GM12875 (cell line): ENCODE data around the gene ADGRG4.

Experiments
- H3K4me3 ChIP-seq: one replicate; pipeline ENCODE4 v1.5.1; 2011; ENCODE audit warnings: low read depth, low read length, control low read depth
- CTCF ChIP-seq: IDR thresholded peaks from 2 replicates; pipeline ENCODE4 v1.5.1; 2011; ENCODE audit warnings: low read depth, mild to moderate bottlenecking, control low read depth, inconsistent platforms, low read length, moderate library complexity, borderline replicate concordance; ENCODE audit not compliant: insufficient read depth

Gene ADGRG4

DNA sequence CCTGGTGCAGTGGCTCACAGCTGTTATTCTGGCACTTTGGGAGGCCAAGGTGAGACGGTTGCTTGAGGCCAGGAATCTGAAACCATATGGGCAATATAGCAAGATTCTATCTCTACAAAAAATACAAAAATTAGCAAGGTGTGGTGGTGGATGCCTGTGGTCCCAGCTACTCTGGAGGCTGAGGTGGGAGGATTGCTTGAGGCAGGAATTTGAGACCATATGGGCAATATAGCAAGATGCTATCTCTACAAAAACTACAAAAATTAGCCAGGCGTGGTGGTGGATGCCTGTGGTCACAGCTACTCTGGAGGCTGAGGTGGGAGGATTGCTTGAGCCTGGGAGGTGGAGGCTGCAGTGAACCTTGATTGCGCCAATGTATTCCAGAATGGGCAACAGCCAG is 2.3 kb downstream of the ADGRG4 start:
- H3K4me3 ChIP-seq = no peak overlapping the region
- TF ChIP-seq CTCF = no peak

- H3K4me3 ChIP-seq = no peak overlapping the region
- TF ChIP-seq CTCF = no peak
Measured at GRCh38 chrX:136304493-136304892, 3.7 kb downstream of the ADGRG4 start.

DNA sequence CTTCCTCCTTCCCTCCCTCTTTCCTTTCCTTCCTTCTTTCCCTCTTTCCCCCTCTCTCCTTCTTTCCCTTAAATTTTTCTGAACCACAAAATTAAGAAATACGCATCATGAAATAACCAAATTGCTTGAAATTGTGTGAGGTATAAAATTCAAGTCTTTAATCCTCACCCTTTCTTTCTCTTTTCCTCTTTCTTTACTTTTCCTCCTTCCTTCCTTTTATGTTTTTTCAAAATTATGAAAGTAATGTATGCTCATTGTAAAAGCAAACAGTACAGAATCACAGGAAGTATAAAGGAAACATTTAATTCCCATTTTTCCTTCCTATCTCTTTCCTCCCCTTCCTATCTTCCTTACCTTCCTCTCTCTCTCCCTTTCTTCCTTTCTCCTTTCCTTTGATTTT is 5.4 kb downstream of the ADGRG4 start:
- H3K4me3 ChIP-seq = no peak overlapping the region
- TF ChIP-seq CTCF = no peak

DNA sequence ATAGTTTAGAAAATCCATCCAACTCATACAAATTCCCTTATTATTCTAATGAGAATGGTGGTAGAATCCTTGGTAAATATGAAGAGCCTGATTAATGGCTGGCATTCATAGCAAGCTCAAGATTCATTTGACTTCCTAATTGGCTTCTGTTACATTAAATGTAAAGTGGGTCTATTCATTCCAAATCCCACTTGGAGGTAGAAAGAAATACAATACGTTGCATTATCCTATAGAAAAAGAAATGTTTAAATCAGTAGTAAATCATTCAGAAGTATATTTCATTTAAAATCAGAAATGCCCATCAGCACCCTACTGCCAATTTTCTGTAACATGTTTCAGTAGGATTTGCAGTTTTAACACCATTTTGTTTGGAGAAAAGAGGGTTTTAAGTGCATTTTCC is 6.7 kb downstream of the ADGRG4 start:
- H3K4me3 ChIP-seq = no peak overlapping the region
- no peak for TF ChIP-seq CTCF

- H3K4me3 ChIP-seq = no peak overlapping the region
- TF ChIP-seq CTCF = no peak
Measured at GRCh38 chrX:136310411-136310810, 9.6 kb downstream of the ADGRG4 start.

DNA sequence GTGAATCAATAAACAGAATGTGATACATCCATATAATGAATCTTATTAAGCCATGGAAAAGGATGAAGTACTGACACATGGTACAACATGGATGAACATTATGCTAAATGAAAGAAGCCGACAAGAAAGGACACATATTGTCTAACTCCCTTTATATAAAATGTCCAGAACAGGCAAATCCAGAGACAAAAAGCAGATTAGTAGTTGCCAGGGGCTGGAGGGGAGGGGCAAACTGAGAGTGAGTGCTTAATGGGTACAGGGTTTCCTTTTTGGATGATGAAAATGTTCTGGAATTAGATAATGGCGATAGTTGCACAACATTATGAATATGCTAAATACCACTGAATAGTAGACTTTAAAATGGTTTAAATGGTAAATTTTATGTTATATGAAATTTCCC is 17.4 kb downstream of the ADGRG4 start:
- H3K4me3 ChIP-seq = no peak overlapping the region
- no peak for TF ChIP-seq CTCF

DNA sequence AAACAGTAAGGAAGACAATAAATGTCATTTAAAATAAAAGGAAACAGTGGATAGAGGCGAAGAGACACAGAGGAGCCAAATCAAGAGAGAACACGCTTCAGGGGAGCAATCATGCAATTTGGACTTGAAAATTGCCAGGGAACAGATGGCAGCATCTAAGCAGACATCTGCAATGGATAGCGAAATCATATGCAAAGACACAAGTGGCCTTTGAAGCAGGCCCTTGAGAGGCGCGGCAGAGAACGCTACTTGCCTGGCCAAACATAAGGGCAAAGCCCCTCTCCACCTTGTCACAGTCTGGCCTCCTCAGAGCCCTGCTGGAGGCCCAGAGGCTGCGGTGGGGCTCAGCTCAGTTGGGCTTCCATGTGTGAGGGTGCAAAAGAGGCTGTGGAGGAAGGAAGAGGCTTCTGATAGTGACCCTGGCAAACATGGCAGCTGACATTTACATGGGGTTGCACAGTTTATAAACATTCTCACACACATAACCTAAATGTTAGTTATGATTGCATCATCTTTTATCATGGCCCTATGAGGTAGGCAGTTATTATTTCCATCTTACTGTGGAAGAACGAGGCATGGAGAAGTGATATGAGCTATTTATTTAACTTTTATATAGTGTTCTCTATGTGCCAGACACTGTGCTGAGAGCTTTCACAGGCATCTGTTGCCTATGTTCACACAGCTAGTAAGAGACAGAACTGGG is 18.3 kb downstream of the ADGRG4 start:
- no peak overlapping the region for H3K4me3 ChIP-seq
- TF ChIP-seq CTCF = no peak
